OCI-LY1 (cell line): Measurements from ENCODE around the gene DMD.
A peak's percentile ranks its signal among the peaks of the same experiment; 100 is the strongest.

Experiments
- H2AFZ ChIP-seq: fragments of 200-600 bp; sonication (generic), shearing (Covaris generic); 2 replicates; pipeline ENCODE4 v1.6.0; 2014; ENCODE audit warnings: antibody characterized with exemption, mild to moderate bottlenecking, low read length
- H3F3A ChIP-seq: fragments of 200-600 bp; sonication (generic), shearing (Covaris generic); 2 replicates; pipeline ENCODE4 v1.6.0; 2014; ENCODE audit warnings: mild to moderate bottlenecking, antibody characterized with exemption, low read length, moderate library complexity; ENCODE audit not compliant: insufficient read depth
- H3K27ac ChIP-seq: fragments of 200-600 bp; sonication (generic); 2 replicates; pipeline ENCODE4 v1.5.1; 2014; ENCODE audit warnings: low read length, mixed run types, mild to moderate bottlenecking, low read depth; ENCODE audit not compliant: poor library complexity, severe bottlenecking
- H3K27me3 ChIP-seq: fragments of 200-600 bp; sonication (generic); 2 replicates; pipeline ENCODE4 v1.6.0; 2014; ENCODE audit warnings: antibody characterized with exemption, mild to moderate bottlenecking, low read length, moderate library complexity; ENCODE audit not compliant: insufficient read depth
- H3K36me3 ChIP-seq: fragments of 200-600 bp; sonication (generic); 2 replicates; pipeline ENCODE4 v1.6.1; 2014; ENCODE audit warnings: mild to moderate bottlenecking, antibody characterized with exemption, low read length, moderate library complexity, mixed read lengths; ENCODE audit not compliant: insufficient read depth
- H3K4me1 ChIP-seq: fragments of 200-600 bp; sonication (generic); 2 replicates; pipeline ENCODE4 v1.5.1; 2014; ENCODE audit warnings: mild to moderate bottlenecking, low read length, moderate library complexity; ENCODE audit not compliant: insufficient read depth, severe bottlenecking
- H3K4me2 ChIP-seq: fragments of 200-600 bp; sonication (generic), shearing (Covaris generic); 2 replicates; pipeline ENCODE4 v1.6.1; 2014; ENCODE audit warnings: low read length
- H3K4me3 ChIP-seq: fragments of 200-600 bp; sonication (generic); 2 replicates; pipeline ENCODE4 v1.5.1; 2014; ENCODE audit warnings: low read length, low read depth, mild to moderate bottlenecking, mixed read lengths; ENCODE audit not compliant: poor library complexity, severe bottlenecking
- H3K79me2 ChIP-seq: fragments of 200-600 bp; shearing (Covaris generic); 2 replicates; pipeline ENCODE4 v1.6.1; 2016; ENCODE audit warnings: mixed run types, low read length, mixed read lengths; ENCODE audit not compliant: insufficient read depth
- H3K9ac ChIP-seq: fragments of 200-600 bp; sonication (generic), shearing (Covaris generic); 2 replicates; pipeline ENCODE4 v1.6.1; 2014; ENCODE audit warnings: mild to moderate bottlenecking, low read length, mixed read lengths
- H3K9me2 ChIP-seq: fragments of 200-600 bp; sonication (generic), shearing (Covaris generic); 2 replicates; pipeline ENCODE4 v1.6.1; 2014; ENCODE audit warnings: low read depth, mild to moderate bottlenecking, low read length, mixed read lengths
- H3K9me3 ChIP-seq: fragments of 200-600 bp; shearing (Covaris generic); 2 replicates; pipeline ENCODE4 v1.6.1; 2014; ENCODE audit warnings: low read length, mixed read lengths
- H4K20me1 ChIP-seq: fragments of 200-600 bp; sonication (generic), shearing (Covaris generic); 2 replicates; pipeline ENCODE4 v1.6.0; 2016; ENCODE audit warnings: mild to moderate bottlenecking, low read length; ENCODE audit not compliant: insufficient read depth
- EZH2 ChIP-seq: fragments of 200-600 bp; sonication (generic), shearing (Covaris generic); IDR thresholded peaks from 2 replicates; pipeline ENCODE4 v1.8.0; 2017; ENCODE audit warnings: borderline replicate concordance, mixed run types, mild to moderate bottlenecking, antibody characterized with exemption, low read length, moderate library complexity, mixed read lengths
- TF ChIP-seq, protein P1 (sequence below): fragments of 200-600 bp; sonication (generic), shearing (Covaris generic); IDR thresholded peaks from 2 replicates; pipeline ENCODE4 v1.5.1; 2017; ENCODE audit warnings: mild to moderate bottlenecking, antibody characterized with exemption, low read length, moderate library complexity, mixed read lengths

DMD gene

DNA sequence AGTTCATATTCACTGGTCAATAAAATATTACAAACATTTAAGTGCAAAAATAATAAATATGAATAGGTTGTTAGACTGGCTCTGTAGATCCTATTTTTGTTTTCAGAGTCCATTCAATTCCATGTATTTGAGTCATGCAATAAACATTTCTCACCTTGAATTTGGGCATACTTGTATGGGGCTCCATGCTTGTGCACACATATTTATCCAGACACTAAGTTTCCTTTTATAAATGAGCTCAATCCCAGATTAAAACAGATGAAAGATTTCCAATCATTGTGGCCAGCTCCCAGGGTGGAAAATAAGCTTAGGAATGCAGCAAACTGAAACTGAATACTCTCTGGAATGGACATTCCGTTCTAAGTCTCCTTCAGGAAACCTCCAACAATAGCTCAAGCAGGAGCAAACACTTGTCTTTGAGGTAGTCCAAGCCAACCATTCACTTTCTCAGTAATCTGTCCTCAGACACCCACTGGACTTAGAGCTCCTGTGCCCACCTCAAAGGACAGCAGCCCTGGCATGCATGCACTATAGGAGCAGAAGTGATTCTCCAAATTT lies 16.4 kb downstream of the DMD start:
- no peak overlapping the region for H3K27ac ChIP-seq
- no peaks in the 10 kb centered on the region for H4K20me1 ChIP-seq
- TF ChIP-seq EZH2, result no peak
- TF ChIP-seq, protein P1, sequence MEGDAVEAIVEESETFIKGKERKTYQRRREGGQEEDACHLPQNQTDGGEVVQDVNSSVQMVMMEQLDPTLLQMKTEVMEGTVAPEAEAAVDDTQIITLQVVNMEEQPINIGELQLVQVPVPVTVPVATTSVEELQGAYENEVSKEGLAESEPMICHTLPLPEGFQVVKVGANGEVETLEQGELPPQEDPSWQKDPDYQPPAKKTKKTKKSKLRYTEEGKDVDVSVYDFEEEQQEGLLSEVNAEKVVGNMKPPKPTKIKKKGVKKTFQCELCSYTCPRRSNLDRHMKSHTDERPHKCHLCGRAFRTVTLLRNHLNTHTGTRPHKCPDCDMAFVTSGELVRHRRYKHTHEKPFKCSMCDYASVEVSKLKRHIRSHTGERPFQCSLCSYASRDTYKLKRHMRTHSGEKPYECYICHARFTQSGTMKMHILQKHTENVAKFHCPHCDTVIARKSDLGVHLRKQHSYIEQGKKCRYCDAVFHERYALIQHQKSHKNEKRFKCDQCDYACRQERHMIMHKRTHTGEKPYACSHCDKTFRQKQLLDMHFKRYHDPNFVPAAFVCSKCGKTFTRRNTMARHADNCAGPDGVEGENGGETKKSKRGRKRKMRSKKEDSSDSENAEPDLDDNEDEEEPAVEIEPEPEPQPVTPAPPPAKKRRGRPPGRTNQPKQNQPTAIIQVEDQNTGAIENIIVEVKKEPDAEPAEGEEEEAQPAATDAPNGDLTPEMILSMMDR, result no peak
- no peaks in the 10 kb centered on the region for H3K9me2 ChIP-seq
- no peak overlapping the region for H3K9ac ChIP-seq
- no peaks in the 10 kb centered on the region for H3K9me3 ChIP-seq
- H2AFZ ChIP-seq, result no peak overlapping the region
- H3K4me1 ChIP-seq, result peaks cover 16% of the 10 kb centered on the region
- no peaks in the 10 kb centered on the region for H3K27me3 ChIP-seq
- H3K79me2 ChIP-seq, result no peaks in the 10 kb centered on the region; the same call in 1 of the 2 replicates
- H3K4me3 ChIP-seq, result no peak overlapping the region
- peaks cover 19% of the 10 kb centered on the region for H3K36me3 ChIP-seq
- no peak overlapping the region for H3K4me2 ChIP-seq
- H3F3A ChIP-seq, result no peaks in the 10 kb centered on the region

DNA sequence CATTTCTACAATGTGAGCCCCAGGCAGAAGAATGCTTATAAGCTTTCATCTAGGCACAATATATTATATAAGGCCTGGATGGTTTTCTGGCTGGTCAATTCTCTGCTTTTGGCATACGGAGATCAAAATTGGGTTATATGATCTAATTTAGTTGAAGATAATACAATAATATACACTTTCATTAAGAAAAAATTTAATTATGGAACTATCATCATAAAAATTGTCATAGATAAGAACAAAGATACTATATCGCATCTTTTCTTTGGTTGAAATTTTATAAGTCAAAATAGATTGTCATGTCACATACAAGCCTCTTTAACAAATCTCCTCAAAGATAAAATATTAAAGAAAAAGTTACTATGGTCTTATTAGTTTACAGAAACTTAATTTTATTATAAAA lies 17.1 kb downstream of the DMD start:
- Histone ChIP-seq H3F3A (no peaks in the 10 kb centered on the region), H3K27me3 (no peaks in the 10 kb centered on the region), H3K9me2 (no peaks in the 10 kb centered on the region), H3K4me3 (no peak overlapping the region), H3K79me2 (no peaks in the 10 kb centered on the region; the same call in 1 of the 2 replicates), H4K20me1 (no peaks in the 10 kb centered on the region), H3K36me3 (peaks cover 19% of the 10 kb centered on the region), H3K27ac (no peak overlapping the region), H3K4me1 (peaks cover 23% of the 10 kb centered on the region), H3K9me3 (no peaks in the 10 kb centered on the region), H2AFZ (no peak overlapping the region), H3K4me2 (no peak overlapping the region), H3K9ac (no peak overlapping the region)
- TF ChIP-seq, protein P1, result no peak

DNA sequence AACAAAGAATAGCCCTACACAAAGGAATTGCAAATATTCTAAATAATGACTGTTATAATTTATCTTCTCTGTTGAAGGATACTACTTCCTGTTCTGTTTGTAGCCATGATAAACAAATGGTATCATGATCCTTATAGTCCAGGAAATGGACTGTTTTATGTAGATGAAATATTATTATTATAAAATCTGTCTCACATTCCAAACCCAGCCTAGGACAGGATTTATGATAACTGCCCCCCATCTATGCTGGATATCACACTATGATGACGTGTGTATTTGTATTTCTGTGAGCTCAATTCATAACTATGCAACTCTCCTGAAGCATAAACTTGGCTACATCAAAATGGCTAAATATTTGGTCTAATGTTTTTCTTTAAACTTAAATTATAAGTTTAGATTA lies 21.3 kb downstream of the DMD start:
- peaks cover 43% of the 10 kb centered on the region for H3K4me1 ChIP-seq
- H3K9me3 ChIP-seq, result no peaks in the 10 kb centered on the region
- no peaks in the 10 kb centered on the region for H3F3A ChIP-seq
- no peaks in the 10 kb centered on the region for H3K27me3 ChIP-seq
- no peak overlapping the region for H2AFZ ChIP-seq
- no peaks in the 10 kb centered on the region for H3K36me3 ChIP-seq
- no peaks in the 10 kb centered on the region for H3K9me2 ChIP-seq
- no peak overlapping the region for H3K4me3 ChIP-seq
- TF ChIP-seq, protein P1, result no peak
- TF ChIP-seq EZH2, result no peak
- no peaks in the 10 kb centered on the region; the same call in 1 of the 2 replicates for H3K79me2 ChIP-seq
- no peak overlapping the region for H3K4me2 ChIP-seq
- peak overlapping the region; percentile 80 for H3K27ac ChIP-seq
- no peaks in the 10 kb centered on the region for H4K20me1 ChIP-seq
- no peak overlapping the region for H3K9ac ChIP-seq
